T-helper 22 cell (primary cell): Measurements from ENCODE around the gene VPS13D.

ENCODE experiments used
- DNase-seq: peaks from one replicate; pipeline ENCODE4 v3.0.0-alpha.2; 2020; ENCODE audit warnings: low read depth

The VPS13D gene

DNA sequence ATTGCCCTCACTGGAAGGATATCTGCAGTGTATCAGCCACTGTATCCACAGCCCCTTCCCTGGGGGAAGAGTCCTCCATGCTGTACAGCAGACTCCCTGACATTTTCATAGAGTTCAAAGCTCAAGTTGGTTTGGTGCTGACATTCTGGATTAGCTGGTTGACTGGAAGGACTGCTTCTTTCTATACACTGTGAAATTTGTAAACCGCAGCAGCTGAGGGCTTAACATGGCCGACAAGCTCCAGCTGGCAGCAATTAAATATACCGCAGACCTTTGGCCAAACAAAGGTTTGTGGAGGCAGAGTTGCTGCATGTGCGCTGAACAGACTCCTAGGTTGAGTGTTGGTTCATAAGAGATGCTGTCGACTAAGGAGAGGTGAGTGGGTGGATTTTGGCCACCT is 261.8 kb downstream of the VPS13D start:
- no peak for DNase-seq

DNA sequence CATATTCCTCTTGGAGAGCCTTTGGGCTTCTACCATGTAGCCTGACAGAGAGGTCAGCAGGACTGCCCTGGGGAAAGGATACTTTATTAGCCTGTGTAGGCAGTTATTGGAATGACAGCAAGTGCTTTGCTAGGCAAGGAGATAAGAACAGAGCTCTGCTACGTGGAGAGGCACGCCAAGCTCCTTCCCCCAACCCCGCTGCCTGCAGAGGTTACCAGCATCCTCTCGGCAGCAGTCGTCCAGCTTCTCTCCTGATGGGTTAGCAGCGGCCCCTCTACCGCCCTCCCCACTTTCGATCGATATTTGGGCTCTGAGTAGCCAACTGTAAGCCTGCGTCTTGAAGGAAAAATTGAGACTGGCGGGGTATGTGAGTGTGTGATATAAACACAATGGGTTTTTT is 265.9 kb downstream of the VPS13D start:
- no peak for DNase-seq

DNA sequence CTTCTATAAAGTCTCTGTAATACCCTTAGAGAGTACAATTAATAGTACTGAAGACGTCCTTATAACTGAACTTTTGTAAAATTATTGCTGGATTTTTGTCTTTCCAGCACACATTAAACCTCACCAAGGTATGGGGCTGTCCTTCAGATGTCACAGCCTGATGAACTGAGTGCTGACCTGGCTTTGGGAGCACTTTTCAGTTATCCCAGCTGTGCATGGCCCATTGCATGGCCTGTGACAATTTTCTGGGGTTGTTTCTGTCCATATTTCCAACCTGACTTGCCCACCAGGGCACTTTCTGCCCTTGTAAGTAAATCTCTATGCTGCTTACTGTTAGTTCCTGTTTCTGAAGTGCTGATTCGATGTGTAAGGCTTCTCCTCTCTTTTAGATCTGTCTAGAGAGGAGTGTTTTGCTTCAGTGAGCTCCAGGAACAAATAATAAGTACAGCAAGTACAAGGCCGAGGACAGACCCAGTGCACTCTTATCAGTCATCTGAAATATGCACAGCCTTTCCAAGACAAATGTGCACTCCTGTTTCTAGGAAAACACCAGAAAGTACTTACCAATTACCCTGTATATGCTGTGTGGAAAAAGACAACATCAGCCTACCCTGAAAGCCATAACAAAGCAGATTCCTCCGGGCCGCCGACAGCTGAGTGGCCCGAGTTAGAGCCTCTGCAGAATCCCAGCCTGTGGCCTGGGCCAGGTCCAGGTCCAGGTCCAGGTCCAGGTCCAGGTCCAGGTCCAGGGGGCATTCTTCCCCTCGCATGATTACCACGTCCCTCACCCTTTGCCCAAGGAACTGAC is 266.5 kb downstream of the VPS13D start:
- DNase-seq: no peak

DNA sequence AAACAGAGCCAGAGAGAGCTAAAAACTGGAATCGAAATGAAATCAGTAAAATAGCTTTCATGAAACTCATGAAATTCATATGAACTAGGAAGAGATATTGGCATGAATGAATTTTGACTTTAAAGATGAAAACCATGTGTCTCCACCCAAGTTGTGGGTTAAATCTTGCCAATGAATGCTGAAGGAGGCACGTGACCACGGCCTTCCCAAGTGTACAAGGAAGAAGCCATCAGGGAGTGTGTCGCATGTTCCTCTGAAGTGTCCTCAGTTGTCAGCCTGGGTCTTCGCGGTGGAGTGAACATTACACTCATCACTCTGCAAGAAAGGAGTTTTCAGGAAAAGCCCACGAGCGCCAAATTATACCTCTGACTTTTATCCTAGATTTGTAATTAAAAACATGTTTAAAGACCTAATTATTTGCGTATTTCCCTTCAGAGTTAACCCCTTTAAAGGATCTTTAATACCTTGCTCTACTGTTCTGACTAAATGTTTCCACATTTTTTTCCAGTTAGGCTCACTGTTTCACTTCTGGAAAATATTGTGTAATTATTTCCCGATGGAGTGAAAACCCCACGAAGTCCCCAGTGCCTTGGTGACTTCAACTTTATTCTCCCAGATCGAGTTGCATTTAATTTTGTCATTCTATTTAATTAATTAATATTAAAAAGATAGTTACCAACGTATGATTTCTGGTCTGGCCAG is 269.9 kb downstream of the VPS13D start:
- DNase-seq: no peak

DNA sequence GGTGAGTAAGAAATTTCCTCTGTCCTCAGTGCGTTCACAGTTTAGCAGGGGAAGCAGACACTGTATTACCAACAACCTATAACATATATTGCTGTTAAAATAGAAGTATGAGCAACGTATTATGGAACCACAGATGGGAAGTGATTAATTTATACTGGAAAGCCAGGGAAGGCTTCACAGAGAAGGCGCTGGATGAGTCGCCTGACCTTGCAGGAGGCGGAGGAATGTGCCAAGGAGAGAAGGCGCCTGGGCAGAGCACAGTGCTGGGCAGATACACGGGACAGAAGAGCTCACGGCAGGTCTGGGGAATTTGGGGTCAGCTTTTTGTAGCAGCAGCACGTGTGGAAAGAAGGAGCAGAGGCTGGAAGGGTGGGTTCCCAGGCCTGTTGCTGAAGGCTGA is 271.8 kb downstream of the VPS13D start:
- no peak for DNase-seq

DNA sequence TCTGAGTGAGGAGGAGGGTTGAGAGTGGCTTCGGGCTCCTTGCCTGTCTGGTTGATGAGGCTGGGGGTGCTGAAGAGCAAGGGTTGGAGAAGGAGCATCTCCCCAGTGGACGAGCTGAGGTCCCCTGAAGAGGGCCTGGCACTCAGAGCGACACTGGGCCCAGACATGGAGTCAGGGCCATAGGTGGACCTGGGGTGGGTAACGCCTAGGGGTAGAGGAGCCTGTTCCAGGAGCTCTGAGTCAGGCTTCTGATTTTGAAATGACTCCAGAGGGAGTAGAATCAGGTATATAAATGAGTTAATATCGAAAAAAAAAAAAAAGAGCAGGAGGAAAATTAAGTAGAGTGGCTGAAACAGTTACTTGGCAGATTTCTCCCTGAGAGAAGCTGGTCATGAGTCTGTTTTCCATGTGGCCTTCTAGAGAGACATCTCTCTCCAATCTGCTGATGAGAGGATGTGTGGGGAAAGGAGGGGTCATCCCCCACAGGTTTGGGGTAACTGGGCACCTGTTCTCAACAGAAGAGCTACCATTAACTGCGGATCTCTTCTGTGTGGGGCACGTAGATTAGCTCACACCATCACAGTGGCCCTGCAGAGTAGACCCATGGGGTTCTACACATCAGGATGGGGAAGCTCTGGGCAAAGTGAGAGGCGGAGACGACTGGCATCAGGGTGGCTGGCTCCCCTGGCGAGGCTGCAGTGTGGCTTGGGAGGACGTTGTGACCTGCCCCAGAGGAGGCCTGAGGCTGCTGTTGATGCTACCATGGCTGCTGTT is 272.7 kb downstream of the VPS13D start:
- no peak for DNase-seq

DNA sequence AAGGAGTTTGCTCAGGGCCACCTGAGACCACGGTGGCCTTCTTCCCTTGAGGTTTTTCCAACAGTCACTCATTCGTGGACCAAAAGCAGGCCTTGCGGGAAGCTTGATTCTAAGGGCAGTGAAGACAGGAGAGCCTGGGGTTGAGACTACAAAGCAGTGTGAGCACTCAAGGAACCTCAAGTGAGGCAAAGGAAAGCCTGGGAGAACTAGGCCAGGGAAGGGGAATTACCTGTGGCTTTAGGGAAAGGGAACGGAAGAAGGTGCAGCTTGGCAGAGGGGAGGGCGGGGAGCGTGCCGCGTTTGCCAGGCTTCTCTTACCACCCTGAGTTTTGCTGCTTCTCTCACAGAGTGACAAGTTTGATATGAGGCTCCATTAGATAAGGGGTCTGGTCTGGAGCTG is 273.9 kb downstream of the VPS13D start:
- no peak for DNase-seq

DNA sequence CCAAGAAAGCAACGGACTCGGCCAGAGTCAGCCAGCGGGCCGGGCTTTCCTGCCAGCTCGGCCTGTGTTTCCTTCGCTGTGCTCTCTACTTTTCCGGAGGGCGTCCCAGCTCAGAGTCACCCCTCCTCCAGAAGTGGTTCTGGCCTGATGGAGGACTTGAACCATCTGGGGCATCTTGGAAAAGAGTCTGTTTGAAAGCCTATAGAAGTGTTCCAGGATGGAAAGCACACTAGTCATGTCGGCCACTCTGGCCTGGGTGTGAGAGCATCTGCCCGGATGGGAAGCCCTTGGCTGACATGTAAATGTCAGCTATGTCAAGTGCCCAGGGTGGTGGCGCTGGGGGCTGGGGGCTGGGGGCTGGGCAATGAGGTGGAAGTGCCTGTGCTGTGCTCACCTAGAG is 274.8 kb downstream of the VPS13D start:
- no peak for DNase-seq

DNA sequence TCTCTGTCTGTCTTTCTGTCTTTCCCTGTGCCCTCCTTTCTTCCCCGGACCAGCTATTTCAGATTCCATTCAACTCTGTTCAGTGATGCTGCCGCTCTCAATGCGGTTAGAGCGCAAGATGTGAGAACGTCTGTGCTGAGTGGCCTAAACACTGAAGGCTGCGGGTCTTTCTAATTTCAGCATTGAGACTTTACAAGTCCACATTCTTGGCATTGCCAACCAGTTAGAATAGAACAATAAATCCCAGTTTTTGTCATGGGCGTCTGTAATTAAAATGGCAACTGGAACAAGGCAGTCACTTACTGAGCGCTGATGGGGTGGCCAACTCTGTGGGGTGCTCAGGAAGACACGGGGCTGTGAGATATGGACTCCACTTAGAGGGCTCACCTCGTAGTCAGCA is 275.4 kb downstream of the VPS13D start:
- no peak for DNase-seq

DNA sequence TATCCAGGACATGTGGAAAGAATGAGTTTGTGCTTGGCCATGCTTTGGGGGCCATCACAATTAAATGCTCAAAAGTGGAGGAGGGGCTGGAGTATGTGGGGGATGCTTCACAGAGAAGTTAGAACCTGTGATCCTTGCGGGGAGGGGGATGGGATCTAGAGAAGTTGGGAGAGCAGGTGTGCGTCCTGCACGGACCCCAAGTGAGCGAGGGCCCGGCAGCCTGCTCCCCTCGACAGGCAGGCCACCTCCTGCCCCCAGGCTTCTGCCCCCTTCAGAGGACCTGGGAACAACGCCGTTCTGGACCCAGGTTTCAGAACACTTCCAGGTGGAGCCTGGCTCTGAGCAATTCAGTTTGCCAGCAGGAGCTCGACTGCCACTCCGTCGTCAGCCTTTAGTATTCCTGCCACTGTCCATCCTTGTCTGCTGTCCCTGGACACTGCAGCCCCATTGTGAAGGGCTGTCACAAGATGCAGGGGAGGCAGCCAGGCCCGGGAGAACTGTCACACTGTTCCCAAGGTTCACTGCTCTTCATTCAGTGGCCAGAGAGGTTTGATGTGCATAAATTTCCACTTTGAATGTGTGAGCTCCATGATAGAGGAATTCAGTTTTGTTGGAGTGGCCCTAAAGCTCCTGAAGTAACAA is 275.9 kb downstream of the VPS13D start:
- no peak for DNase-seq

DNA sequence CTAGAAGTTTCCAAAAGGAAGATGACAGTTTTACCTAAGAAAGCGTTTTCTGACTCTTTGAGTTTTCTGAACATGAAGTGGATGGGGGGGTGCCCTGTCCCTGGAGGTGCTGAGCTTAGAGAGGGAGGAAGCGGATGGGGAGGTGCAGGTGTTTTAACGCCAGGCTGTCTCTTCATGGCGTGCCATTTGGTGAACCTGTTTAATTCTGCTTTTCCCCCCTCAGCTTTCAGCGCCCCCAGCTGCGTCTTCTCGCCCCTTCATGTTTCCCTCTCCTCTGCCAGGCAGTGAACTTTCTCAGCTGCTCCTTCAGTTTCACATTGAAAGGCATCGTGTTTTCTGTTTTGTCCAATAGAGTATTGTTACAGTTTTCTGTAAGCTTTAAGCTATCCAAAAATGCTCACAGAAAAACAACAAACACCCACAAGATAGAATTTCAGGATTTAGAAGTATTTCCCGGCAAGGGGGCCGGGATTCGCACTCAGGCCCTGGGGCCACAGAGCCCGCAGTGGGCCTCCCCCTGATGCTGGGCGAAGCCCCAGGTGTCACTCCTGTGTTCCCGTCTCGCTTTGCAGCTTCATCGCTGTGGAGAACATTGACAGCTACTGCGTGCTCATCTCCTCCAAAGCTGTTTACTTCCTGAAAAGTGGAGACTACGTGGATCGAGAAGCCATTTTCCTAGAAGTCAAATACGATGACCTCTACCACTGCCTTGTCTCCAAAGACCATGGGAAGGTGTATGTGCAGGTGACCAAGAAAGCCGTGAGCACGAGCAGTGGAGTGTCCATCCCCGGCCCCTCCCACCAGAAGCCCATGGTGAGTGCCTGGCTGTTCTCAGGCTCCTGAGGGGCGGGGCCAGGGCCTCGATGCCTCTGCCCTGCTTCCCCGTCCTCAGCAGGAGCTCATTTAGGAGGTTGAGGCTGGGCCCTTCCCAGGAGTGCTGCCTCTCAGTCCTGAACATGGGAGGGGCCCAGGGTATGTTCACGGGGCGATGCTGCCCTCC is 276.8 kb downstream of the VPS13D start:
- no peak for DNase-seq

DNA sequence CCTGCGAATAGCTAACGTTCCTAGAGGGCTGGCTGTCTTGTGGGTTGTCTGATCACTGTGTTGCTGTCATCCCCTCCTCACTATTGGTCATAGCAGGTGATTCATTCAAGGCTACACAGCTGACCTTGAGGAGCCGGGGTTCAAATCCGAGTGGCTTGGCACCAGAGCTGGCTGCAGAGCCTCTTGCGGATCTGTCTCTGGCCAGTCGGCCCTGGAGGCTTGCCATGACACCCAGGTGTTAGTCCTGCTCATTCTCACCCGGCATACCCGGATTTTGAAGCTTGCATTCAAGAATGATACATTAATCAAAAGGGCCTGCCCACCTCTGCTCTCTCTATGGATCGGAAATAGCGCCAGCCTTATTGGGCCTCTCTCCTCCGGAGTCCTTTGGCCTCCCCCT is 277.8 kb downstream of the VPS13D start:
- DNase-seq: no peak

DNA sequence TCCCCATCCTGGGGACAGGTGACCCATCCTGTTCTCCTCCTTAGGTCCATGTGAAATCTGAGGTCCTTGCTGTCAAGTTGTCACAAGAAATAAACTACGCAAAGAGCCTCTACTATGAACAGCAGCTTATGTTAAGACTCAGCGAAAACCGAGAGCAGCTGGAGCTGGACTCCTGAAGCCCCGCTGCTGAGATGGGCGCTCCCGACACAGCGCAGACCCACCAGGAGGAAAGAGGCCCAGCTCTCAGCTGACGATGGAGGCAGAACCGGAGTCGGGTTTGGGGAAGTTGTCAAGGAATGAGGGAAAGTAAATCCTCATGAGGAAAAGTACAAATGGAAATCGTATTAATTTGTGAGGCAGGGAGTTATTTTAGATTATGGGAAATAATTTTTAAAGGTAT is 279.0 kb downstream of the VPS13D start:
- DNase-seq: no peak

DNA sequence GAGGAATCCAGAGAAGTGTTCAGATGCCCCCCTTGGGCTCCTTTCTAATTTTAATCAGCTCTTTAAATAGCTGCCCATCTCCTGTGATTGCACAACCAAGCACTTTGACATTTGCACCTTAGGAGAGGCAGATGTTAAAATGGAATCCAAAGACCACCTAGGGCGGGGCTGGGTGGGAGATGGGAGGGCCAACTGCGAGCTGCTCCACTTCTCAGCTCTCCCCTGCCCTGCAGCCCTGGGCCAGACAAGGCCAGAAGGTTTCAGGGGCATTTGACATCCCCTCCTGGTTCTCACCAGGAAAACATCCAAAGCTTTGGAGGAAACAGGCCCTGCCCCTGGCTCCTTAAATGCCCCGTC is 281.3 kb downstream of the VPS13D start:
- DNase-seq: no peak

DNA sequence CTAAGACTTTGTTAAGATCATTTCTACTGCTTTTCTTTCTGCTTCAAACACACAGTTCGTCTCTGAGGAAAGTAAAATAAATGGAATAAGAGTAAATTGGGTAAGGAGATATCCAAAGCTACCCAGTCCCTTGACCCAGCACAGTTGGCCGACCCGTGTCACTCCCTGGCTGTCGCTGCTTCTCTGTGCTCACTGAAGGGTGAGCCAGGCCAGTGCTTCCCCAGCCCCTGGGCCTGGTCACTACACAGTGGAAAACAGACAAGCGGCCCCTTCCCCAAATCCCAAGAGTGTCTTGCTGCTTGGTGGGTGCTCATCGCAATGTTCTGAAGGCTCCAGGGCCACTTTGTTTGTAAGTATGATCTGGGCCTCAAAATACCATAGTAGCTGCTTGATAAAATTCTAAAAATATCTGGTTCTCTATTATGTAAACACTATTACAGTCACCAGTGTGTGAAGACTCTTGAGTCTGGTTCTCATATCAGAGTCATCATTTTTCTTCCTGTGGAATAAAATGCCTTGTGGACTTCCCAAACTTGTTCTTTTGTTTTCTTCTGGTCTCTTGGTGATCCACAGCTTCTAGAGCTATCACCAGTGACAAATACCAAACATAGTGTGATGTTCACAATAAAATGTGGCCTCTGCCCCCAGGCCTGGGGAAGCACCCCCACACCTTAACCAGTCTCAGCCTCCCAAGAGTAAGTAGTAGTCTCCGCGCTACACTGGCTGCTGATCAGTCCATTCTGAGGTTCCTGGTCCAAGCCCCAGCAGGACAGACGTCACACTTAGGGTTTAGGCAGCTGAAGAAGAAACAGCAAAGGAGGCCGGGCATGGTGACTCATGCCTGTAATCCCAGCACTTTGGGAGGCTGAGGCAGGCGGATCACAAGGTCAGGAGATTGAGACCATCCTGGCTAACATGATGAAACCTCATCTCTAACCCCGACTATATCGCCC is 282.0 kb downstream of the VPS13D start:
- DNase-seq: no peak

DNA sequence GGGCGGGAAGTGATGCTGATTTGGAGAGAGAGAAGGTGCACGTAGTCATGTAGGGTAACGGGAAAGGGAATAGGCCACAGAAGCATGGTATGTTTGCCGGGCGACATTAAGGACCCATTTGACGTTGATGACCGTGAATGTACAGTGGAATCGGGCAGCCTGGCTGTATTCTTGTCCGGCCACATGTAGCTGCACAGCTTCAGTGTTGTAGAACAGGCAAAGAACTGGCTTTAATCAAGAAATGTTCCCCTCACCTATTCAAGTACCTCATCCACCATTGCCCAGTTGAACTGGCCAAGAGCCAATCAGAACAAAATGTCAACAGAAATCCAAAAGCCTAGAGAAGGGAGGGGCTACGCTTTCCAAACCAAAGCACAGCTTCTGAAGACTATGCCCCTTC is 283.4 kb downstream of the VPS13D start:
- DNase-seq: no peak

DNA sequence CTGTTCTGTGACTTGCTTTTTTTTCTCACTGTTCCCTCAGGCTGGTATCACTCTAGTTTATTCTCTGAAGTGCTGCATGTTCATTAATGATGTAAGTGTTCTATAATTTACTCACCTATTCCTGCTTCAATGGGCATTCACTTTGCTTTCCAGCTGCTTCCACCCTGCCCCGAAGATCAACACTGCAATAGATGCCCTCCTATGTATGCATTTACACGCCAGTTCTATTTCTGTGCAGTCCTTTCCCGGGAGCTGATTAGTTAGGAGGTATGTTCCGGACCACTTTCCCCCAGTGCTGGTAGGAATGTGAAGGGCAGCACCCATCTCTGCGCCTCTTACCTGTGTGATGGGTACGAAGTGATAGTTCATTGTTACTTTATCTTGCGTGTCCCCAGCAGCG is 284.8 kb downstream of the VPS13D start:
- DNase-seq: no peak

DNA sequence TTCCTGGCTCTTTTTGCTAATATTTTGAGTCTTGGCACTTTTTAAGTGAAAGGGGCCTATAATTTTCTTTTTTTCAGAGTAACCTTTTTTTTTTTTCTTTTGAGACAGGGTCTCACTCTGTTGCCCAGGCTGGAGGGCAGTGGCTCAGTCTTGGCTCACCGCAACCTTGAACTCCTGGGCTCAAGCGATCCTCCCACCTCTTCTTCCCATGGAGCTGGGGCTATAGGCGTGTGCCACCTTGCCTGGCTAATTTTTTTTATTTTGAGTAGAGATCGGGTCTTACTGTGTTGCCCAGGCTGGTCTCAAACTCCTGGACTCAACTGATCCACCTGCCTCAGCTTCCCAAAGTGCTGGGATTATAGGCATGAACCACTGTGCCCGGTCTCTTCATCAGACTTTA is 285.4 kb downstream of the VPS13D start:
- DNase-seq: no peak

DNA sequence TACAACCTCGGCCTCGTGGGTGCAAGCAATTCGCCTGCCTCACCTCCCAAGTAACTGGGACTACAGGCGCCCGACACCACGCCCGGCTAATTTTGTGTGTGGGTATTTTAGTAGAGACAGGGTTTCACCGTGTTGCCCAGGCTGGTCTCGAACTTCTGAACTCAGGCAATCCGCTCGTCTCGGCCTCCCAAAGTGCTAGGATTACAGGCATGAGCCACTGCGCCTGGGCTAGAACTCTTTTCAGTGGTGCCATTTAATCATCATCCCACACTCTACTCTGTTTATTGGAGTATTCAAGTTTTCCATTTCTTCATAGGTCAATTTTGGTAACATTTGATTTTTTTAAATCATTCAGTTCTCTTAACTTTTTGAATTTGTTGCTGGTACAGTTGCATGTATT is 286.9 kb downstream of the VPS13D start:
- no peak for DNase-seq
